Measurements from ENCODE around the gene RNF183.

The RNF183 gene

GRCh38 chr9:113266174-113266573, 37.0 kb downstream of the RNF183 start:
- H2AFZ ChIP-seq (ENCODE audit: low read depth): no peak overlapping the region
- no peaks in the 10 kb centered on the region for H4K20me1 ChIP-seq (ENCODE audit: insufficient read depth)
- peaks cover 7% of the 10 kb centered on the region; the same call in 1 of the 2 replicates for H3K36me3 ChIP-seq (ENCODE audit: insufficient read depth)
- no peak overlapping the region for H3K4me2 ChIP-seq
- no peaks in the 10 kb centered on the region for H3K27me3 ChIP-seq (ENCODE audit: insufficient read depth, low read depth)
- H3K4me3 ChIP-seq (IDR thresholded peaks at IDR 0.05; ENCODE audit: insufficient read depth, low read depth, low read length): no peak overlapping the region
- H3K27ac ChIP-seq: no peak overlapping the region
- H3K4me1 ChIP-seq (ENCODE audit: low read depth, poor library complexity, severe bottlenecking): no peaks in the 10 kb centered on the region
- no peak overlapping the region for H3K9ac ChIP-seq
- TF ChIP-seq CTCF (conservative IDR thresholded peaks at IDR 0.05; ENCODE audit: low read depth, low read length): no peak
- H3K79me2 ChIP-seq (ENCODE audit: insufficient read depth, low read depth): no peaks in the 10 kb centered on the region

- no peaks in the 10 kb centered on the region for H3K36me3 ChIP-seq (ENCODE audit: insufficient read depth)
- H3K9ac ChIP-seq: no peak overlapping the region
- H3K79me2 ChIP-seq (ENCODE audit: insufficient read depth, low read depth): no peaks in the 10 kb centered on the region
- H3K27me3 ChIP-seq (ENCODE audit: insufficient read depth, low read depth): no peaks in the 10 kb centered on the region
- H3K4me3 ChIP-seq (IDR thresholded peaks at IDR 0.05; ENCODE audit: insufficient read depth, low read depth, low read length): no peak overlapping the region
- no peak overlapping the region for H2AFZ ChIP-seq (ENCODE audit: low read depth)
- H3K27ac ChIP-seq: no peak overlapping the region
- H4K20me1 ChIP-seq (ENCODE audit: insufficient read depth): no peaks in the 10 kb centered on the region; the same call in 1 of the 2 replicates
- H3K4me2 ChIP-seq: no peak overlapping the region
- no peak for TF ChIP-seq CTCF (conservative IDR thresholded peaks at IDR 0.05; ENCODE audit: low read depth, low read length)
- H3K4me1 ChIP-seq (ENCODE audit: low read depth, poor library complexity, severe bottlenecking): no peaks in the 10 kb centered on the region
These were observed 41.1 kb downstream of the RNF183 start for GRCh38 chr9:113261917-113262671.

- H3K4me1 ChIP-seq (ENCODE audit: low read depth, poor library complexity, severe bottlenecking): no peaks in the 10 kb centered on the region
- H3K4me3 ChIP-seq (IDR thresholded peaks at IDR 0.05; ENCODE audit: insufficient read depth, low read depth, low read length): no peak overlapping the region
- no peak overlapping the region for H3K4me2 ChIP-seq
- H2AFZ ChIP-seq (ENCODE audit: low read depth): no peak overlapping the region
- no peak overlapping the region for H3K27ac ChIP-seq
- no peaks in the 10 kb centered on the region; the same call in 1 of the 2 replicates for H4K20me1 ChIP-seq (ENCODE audit: insufficient read depth)
- H3K27me3 ChIP-seq (ENCODE audit: insufficient read depth, low read depth): no peaks in the 10 kb centered on the region
- TF ChIP-seq CTCF (conservative IDR thresholded peaks at IDR 0.05; ENCODE audit: low read depth, low read length): no peak
- H3K79me2 ChIP-seq (ENCODE audit: insufficient read depth, low read depth): no peaks in the 10 kb centered on the region
- no peaks in the 10 kb centered on the region for H3K36me3 ChIP-seq (ENCODE audit: insufficient read depth)
- no peak overlapping the region for H3K9ac ChIP-seq
These were observed 44.9 kb downstream of the RNF183 start for GRCh38 chr9:113258282-113258681.

GRCh38 chr9:113257863-113258262, 45.3 kb downstream of the RNF183 start:
- Histone ChIP-seq H3K9ac (no peak overlapping the region), H3K27me3 (ENCODE audit: insufficient read depth, low read depth) (no peaks in the 10 kb centered on the region), H3K4me3 (IDR thresholded peaks at IDR 0.05; ENCODE audit: insufficient read depth, low read depth, low read length) (no peak overlapping the region), H3K36me3 (ENCODE audit: insufficient read depth) (no peaks in the 10 kb centered on the region), H3K4me1 (ENCODE audit: low read depth, poor library complexity, severe bottlenecking) (no peaks in the 10 kb centered on the region), H3K79me2 (ENCODE audit: insufficient read depth, low read depth) (no peaks in the 10 kb centered on the region), H3K27ac (no peak overlapping the region), H2AFZ (ENCODE audit: low read depth) (no peak overlapping the region), H3K4me2 (no peak overlapping the region), H4K20me1 (ENCODE audit: insufficient read depth) (no peaks in the 10 kb centered on the region; the same call in 1 of the 2 replicates)
- no peak for TF ChIP-seq CTCF (conservative IDR thresholded peaks at IDR 0.05; ENCODE audit: low read depth, low read length)

Measured in KMS-11 (cell line).